Pancreas (tissue), 10 donors: Measurements from ENCODE around the gene SLC51A. TPM values are rescaled to one million over a fixed set of nuclear protein-coding genes. Genes with fewer than 3 reads are reported as not detected.
"Not testable (repeated sequence)": the region's sequence is repeated elsewhere in the genome, so short reads cannot be mapped to it uniquely, and the experiment has no call there.

Experiments
- ATAC-seq, 4 donors: fragments of 200-7000 bp; cut with Tn5 transposase; one replicate each; pipeline versions ENCODE4 v1.8.0 to v1.9.1; 2020; ENCODE audit warnings: mild to moderate bottlenecking in 4 of 4, moderate library complexity in 4 of 4
- DNase-seq, 6 donors: peaks; one replicate each; pipeline ENCODE4 v3.0.0-alpha.2; 2020
- FAIRE-seq: peaks from 2 replicates; lab custom pipeline; 2012; peaks lifted over from hg19 to GRCh38; lab: Jason Lieb, UNC
- H3K27ac ChIP-seq, 4 donors: fragments of 200-600 bp; sonication (generic); 1 replicate in 3 of 4; 2 replicates in 1 of 4; pipeline versions ENCODE4 v1.5.0 to v1.8.0; 2020
- H3K27me3 ChIP-seq, 4 donors: fragments of 200-600 bp; one replicate each; pipeline ENCODE4 v1.8.0; 2021
- H3K36me3 ChIP-seq, 3 donors: fragments of 200-600 bp; sonication (generic) in 1 of 3; one replicate each; pipeline versions ENCODE4 v1.5.0 to v1.8.0; 2020 to 2021
- H3K4me1 ChIP-seq, 3 donors: fragments of 200-600 bp; one replicate each; pipeline ENCODE4 v1.8.0; 2021
- H3K4me3 ChIP-seq, 4 donors: fragments of 200-600 bp; sonication (generic) in 2 of 4; one replicate each; pipeline versions ENCODE4 v1.5.0 to v1.8.0; 2020 to 2021
- H3K9me3 ChIP-seq, 4 donors: fragments of 200-600 bp; one replicate each; pipeline ENCODE4 v1.8.0; 2021
- CTCF ChIP-seq, 4 donors: fragments of 200-600 bp; sonication (generic) in 3 of 4; IDR thresholded peaks; one replicate each; pipeline versions ENCODE4 v1.5.0 to v1.8.0; 2021; ENCODE audit warnings: antibody characterized with exemption in 4 of 4
- WGBS, 2 donors: extraction: QIAGEN DNeasy Blood & Tissue Kit; methylation state at CpG; one replicate each; pipeline ENCODE4 v1.1.7; 2013; 5-methylcytosine and 5-hydroxymethylcytosine counted together
- intact Hi-C, 3 donors: fragments of 100-400 bp; cut with DNase I; formaldehyde crosslinking; loops; one replicate each; pipeline versions ENCODE4 v1.11.1 to v1.14.2; 2022
- polyA plus RNA-seq, 2 donors: library from polyadenylated mRNA; stranded (reverse); fragments of 200-250 nt; gene quantifications; one replicate each; pipeline ENCODE4 v1.2.3, GENCODE V29; 2013
- total RNA-seq, 6 donors: library from RNA; stranded (reverse); fragmentation: NEBNext Ultra II Directional in 4 of 6; extraction: Animal tissue kit (Norgen Biotek cat#: 25700) in 4 of 6; gene quantifications; one replicate each; pipeline versions ENCODE4 v1.2.1 to v1.2.4, GENCODE V29; 2021 to 2023
- donor health status: healthy with polysubstance abuse.
- donor health status: DM: no; HTN: no; CAD: no; lungs with moderate emphysema.
- donor health status: DM: no; HTN: no; CAD: no.
- donor health status: control.
- donor health status: control.
- donor health status: Bipolar disorder and iron deficiency.
- donor health status: DM: yes; HTN: yes; CAD: no.
- donor health status: DM: no; HTN: no; CAD: no.
- donor health status: DM: no; HTN: no; CAD: no.
- donor health status: DM: yes; HTN: yes; CAD: no.

Gene SLC51A
- total RNA-seq = under 1 TPM in 2 of 6 donors, not detected in 4; 0.19 to 0.37 TPM
- 1 to 10 TPM in 1 of 2 donors, under 1 TPM in 1; 0.23 to 1.2 TPM for polyA plus RNA-seq

GRCh38 chr3:196216089-196216564 lies at the start of gene SLC51A:
Gene SLC51A (plus strand): TSS chr3:196216534. CDS start chr3:196216713, 179 bp downstream.
- FAIRE-seq = no peak

DNA sequence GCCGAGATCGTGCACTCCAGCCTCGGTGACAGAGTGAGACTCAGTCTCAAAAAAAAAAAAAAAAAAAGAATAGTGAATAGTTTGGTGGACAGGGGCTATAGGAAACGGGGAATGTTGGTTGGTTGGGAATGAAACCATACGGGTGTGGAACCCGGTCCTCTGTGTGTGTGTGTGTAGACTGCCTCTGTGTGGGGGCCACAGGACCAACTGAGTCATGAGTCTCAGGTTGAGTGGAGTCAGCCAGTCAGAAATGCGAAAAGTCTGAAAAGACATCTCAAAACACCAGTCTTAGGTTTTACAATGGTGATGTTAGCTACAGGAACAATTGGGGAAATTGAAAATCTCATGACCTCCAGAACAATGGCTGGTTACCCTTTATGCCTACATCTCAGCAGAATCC lies 49.6 kb upstream of the SLC51A start:
- intact Hi-C loops = no loop called here
- Histone ChIP-seq H3K36me3 (no peaks in the 10 kb centered on the region), H3K9me3 (no peaks in the 10 kb centered on the region), H3K27me3 (no peaks in the 10 kb centered on the region), H3K4me1 (peaks cover 8 to 23% (median 13%) of the 10 kb centered on the region in 3 donors), H3K4me3 (no peak overlapping the region), H3K27ac (no peak overlapping the region)
- no peak for TF ChIP-seq CTCF (IDR thresholded peaks at IDR 0.05)
- ATAC-seq (no peak), DNase-seq (no peak), FAIRE-seq (no peak)
- 92 to 94% methylated on average over 7 of the region's 7 CpGs for WGBS, 2 donors

More at GRCh38 chr3:196216089-196216564, at the start of gene SLC51A:
- no peaks in the 10 kb centered on the region for H3K27me3 ChIP-seq
- H3K4me3 ChIP-seq = peak within 1 kb of the TSS in 1 of 4 donors; percentile 25
- no peaks in the 10 kb centered on the region for H3K9me3 ChIP-seq
- TF ChIP-seq CTCF (IDR thresholded peaks at IDR 0.05) = no peak
- peak; percentile 54 to 84 (median 78) for ATAC-seq
- intact Hi-C loops = no loop called here
- peaks cover 0 to 4% (median 0%) of the 10 kb centered on the region in 3 donors for H3K4me1 ChIP-seq
- no peaks in the 10 kb centered on the region for H3K36me3 ChIP-seq
- peak in 4 of 6 donors; percentile 41 to 63 (median 54) for DNase-seq
- WGBS, 2 donors = 39 to 40% methylated on average over 13 to 15 of the region's 15 CpGs
- no peak within 1 kb of the TSS for H3K27ac ChIP-seq

- TF ChIP-seq CTCF (IDR thresholded peaks at IDR 0.05) = no peak
- WGBS, 2 donors = 13 to 17% methylated on average over 6 of the region's 6 CpGs
- FAIRE-seq = no peak
Measured at GRCh38 chr3:196168808-196169391, 47.4 kb upstream of the SLC51A start.

DNA sequence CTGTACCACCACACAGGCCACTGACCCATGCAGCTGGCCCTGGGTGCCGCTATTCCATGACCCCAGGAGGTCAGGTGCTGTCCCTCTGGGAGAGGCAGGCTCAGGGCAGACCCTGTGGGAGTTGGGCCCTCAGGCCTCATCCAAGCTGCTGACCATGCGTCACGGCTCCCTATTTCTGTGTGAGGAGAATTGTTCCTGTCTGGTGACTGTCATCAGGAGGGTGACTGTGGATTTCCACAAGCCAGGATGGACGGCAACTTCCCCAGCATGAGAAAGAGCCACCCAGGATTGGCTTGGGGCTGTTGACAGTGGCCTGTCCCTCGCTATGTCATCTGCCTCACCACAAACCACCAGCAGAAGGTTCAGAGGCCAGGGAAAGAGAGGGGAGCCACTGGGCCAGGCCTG lies 46.5 kb upstream of the SLC51A start:
- TF ChIP-seq CTCF (IDR thresholded peaks at IDR 0.05) = no peak
- peaks cover 4 to 10% (median 8%) of the 10 kb centered on the region in 3 donors for H3K4me1 ChIP-seq
- intact Hi-C loops = no loop called here
- no peaks in the 10 kb centered on the region for H3K9me3 ChIP-seq
- H3K27ac ChIP-seq = peak overlapping the region in 1 of 4 donors; percentile 39
- ATAC-seq = no peak
- no peak overlapping the region for H3K4me3 ChIP-seq
- DNase-seq = no peak
- WGBS, 2 donors = 93 to 96% methylated on average over 5 of the region's 5 CpGs
- no peaks in the 10 kb centered on the region for H3K27me3 ChIP-seq
- no peaks in the 10 kb centered on the region for H3K36me3 ChIP-seq
- FAIRE-seq = no peak

More at GRCh38 chr3:196168808-196169391, 47.4 kb upstream of the SLC51A start:
- H3K27me3 ChIP-seq = no peaks in the 10 kb centered on the region
- no peaks in the 10 kb centered on the region for H3K9me3 ChIP-seq
- ATAC-seq (peak; percentile 75 to 88 (median 84)), DNase-seq (peak in 5 of 6 donors; percentile 76 to 89 (median 82))
- H3K4me3 ChIP-seq = no peak overlapping the region
- no peaks in the 10 kb centered on the region for H3K36me3 ChIP-seq
- peak overlapping the region; percentile 23 to 52 (median 40) for H3K27ac ChIP-seq
- H3K4me1 ChIP-seq = peaks cover 7 to 13% (median 8%) of the 10 kb centered on the region in 3 donors
- intact Hi-C loops = no loop called here

DNA sequence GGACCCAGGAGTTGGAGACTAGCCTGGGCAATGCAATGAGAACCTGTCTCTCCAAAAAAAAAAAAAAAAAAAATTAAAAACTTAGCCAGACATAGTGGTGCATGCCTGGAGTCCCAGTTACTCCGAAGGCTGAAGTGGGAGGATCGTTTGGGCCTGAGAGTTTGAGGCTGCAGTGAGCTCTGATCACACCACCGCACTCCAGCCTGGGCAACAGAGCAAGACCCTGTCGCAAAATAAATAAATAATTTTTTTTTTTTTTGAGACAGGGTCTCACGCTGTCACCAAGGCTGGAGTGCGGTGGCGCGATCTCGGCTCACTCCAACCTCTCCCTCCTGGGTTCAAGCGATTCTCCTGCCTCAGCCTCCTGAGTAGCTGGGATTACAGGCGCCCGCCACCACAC lies 46.0 kb upstream of the SLC51A start:
- H3K27me3 ChIP-seq, H3K4me1 ChIP-seq, intact Hi-C loops, H3K36me3 ChIP-seq, DNase-seq, H3K9me3 ChIP-seq, H3K27ac ChIP-seq, FAIRE-seq, H3K4me3 ChIP-seq, ATAC-seq: not testable (repeated sequence)
- WGBS, 2 donors = 96 to 98% methylated on average over 12 of the region's 12 CpGs
